Measurements from ENCODE around the gene GLIS2.

Gene GLIS2

DNA sequence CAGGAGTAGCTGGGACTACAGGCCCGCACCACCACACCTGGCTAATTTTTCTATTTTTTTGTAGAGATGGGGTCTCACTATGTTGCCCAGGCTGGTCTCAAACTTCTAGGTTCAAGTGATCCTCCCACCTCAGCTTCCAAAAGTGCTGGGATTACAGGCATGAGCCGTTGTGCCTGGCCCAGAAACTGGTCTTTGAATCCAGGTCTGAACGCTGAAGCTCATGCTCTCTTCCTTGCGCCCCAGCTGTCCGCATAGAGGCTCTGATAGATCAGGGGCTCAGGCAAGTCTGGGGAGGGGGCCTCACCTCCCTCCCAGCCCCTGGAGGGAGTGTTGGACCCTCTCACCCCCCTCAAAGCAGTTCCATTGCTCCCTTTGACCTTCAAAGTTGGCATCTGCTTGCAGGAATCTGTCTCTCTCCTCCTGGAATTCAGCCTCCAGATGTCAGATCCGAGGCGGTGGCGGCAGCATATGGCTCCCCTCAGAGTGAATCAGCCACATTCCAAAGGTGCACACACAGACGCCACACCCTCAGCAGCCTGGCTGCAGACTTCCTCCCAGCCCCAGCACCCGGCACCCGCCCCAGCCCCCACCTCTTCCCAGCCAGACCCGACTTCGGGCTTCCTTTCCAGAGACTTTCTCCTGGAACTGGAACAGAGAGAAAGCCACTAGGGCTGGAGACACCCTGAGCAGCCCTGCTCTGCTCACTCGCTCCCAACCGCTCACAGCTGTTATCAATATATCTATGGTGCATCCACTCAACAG lies 16.9 kb upstream of the GLIS2 start:
- peak; percentile 96 for DNase-seq

DNA sequence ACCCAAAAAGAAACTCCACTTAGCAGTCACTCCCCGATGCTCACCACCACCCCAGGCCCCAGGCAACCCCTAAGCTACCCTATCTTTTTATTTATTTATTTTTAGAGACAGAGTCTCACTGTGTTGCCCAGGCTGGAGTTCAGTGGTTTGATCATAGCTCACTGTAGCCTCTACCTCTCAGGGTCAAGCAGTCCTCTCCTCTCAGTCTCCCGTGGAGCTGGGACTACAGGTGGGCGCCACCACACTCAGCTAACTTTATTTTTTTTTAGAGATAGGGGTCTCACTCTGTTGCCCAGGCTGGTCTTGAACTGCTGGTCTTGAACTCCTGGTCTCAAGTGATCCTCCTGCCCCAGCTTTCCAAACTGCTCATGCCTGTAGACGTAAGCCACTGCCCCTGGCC lies 14.7 kb upstream of the GLIS2 start:
- no peak for DNase-seq

DNA sequence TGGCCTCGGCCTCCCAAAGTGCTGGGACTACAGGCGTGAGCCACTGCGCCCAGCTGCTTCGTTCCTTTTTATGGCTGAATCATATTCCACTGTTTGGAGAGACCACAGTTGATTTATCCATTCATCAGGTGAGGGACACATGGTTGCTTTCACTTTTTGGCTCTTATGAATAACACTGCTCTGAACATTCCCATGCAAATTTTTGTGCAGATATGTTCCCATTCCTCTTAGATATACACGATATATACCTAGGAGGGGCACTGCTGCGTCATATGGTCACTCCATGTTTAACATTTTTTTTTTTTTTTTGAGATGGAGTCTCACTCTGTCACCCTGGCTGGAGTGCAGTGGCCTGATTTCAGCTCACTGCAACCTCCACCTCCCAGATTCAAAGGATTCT lies 13.9 kb upstream of the GLIS2 start:
- no peak for DNase-seq

DNA sequence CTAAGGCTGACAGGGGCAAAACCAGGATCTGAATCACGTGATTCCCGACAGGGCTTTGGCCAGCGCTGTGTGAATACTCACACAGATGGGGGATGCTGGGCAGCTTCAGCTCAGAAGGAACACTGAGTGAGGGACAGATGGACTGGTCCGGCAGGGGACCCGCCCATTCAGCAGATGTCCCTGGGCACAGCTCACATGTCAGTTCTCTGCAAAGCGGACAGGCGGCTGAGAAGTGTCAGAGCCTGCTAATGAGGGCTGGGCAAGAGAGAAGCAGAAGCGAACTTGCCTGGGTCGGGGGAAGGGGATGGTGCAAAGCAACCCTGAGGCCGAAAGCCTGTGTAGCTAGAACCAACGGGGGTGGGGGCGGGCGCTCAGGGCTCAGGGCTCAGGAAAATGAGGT lies 11.9 kb upstream of the GLIS2 start:
- no peak for DNase-seq

DNA sequence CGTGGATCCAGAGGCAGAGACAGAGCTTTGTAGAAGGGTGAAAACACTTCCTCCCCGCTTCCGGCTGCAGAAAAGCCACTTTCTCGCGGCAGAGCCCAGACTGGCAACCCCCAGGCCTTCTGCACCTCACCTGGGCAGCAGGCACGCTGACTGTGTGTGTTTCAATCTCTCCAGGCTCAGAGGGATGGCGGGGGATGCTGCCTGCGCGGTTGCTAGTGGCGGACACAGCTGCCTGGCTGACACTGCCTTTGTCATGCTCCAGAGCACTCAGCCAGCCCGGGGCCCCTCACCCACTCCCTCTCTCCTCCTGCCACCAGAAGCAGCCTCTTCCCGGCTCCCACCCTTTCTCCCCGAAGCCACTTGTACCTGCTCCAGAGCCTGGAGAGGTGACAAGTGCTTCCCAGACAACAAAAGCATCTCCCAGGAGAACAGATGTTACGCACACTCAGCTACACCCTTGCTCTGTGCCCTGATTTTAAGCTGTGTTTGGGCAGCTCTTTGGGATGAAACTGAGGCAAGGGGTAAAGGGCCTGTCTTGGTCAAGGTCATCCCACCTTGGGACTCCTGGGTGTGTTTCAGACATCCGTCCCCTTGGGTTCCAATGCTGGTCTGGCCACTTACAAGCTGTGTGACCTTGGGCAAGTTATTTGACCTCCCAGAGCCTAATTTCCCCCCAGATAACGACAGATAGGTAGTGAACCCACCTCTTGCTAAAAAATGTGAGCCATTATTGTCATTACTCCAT lies 9.2 kb upstream of the GLIS2 start:
- no peak for DNase-seq

DNA sequence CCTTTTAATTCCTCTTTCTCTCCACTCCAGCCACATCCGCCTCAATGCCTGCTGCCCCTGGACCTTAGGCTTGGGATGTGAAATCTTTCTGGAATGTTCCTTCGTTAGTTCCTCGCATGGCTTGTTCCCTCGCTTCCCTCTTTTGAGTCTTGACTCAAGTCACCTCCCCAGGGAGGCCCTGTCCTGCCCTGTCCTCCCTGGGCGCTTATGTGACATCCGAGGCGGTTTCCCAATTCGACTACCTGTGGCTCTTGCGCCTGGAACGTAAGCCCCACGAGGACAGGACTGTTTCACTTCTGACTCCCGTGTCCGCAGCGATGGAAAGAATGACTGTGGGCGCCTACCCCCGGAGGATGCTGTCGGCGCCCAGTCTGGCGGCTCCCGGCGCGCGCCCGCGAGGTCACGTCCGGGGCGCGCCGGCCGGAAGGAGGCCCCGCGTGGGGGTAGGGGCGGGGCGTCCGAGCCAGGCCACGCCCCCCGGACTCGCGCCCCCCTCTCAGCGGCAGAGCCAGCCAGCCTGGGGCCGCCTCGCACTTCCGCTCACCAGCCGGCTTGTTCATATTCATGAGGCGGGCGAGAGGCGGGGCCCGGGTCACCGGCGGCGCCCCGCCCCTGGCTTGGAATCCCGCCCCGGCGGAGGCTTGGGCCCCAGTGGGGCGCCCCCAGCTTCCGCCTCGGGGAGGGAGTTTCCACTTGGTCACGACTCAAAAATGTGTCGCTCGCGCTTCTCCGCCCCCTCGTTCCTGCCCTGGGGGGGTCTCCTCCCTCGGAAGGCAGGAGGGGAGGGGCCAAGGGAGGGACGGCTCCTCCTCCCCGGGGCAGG lies 8.4 kb upstream of the GLIS2 start:
- peak; percentile 97 for DNase-seq

DNA sequence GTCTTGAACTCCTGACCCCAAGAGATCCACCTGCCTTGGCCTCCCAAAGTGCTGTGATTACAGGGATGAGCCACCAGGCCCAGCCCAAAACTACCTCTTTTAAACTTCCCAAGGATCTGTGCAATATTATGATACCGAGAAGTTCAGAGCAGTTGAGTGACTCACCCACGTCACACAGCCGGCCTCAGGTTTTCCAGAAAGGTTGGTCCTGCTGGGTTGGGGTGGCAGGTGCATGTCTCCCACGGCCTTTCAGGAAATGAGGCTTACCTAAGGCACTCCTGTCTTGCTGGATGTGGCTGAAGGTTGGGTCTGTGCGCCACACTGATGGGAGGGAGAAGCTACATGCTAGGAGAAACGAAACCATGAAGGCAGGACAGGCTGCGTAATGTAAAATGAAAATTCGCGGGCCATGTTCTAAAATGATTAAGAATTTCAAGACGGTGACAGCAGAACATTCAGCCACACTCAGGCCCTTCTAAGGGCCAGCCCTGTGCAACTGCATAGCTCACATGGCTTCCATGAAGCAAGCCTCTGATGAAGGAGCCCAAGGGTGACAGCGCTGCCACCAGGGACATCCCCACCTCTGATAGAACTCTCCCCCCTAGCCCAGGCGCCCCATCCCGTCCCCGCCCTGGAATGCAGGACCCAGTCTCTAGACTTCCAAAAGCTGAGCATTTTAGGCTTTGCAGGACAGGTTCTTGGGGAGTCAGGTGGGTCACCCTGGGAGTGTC lies 6.6 kb upstream of the GLIS2 start:
- no peak for DNase-seq

DNA sequence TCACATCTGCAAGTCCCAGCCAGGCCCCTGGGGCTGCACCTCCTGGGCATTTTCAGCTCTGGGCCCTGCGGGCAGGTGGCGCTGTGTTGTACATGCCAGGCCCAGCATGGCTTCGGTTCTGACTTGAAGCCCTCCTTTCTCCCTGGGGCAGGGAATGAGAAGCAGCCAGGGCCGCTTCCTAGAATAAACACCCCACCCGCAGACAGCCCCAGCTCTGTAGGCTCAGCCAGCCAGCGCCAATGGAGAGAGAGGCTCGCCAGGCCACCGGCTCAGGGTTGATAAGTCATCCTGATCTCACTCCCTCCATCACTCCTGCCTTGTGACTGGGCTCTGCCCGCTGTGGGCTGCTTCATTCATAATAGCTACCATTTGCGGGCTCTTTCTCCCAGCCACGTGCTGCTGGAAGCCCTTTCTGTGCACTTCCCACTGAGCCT lies 6.0 kb upstream of the GLIS2 start:
- DNase-seq: peak; percentile 51

DNA sequence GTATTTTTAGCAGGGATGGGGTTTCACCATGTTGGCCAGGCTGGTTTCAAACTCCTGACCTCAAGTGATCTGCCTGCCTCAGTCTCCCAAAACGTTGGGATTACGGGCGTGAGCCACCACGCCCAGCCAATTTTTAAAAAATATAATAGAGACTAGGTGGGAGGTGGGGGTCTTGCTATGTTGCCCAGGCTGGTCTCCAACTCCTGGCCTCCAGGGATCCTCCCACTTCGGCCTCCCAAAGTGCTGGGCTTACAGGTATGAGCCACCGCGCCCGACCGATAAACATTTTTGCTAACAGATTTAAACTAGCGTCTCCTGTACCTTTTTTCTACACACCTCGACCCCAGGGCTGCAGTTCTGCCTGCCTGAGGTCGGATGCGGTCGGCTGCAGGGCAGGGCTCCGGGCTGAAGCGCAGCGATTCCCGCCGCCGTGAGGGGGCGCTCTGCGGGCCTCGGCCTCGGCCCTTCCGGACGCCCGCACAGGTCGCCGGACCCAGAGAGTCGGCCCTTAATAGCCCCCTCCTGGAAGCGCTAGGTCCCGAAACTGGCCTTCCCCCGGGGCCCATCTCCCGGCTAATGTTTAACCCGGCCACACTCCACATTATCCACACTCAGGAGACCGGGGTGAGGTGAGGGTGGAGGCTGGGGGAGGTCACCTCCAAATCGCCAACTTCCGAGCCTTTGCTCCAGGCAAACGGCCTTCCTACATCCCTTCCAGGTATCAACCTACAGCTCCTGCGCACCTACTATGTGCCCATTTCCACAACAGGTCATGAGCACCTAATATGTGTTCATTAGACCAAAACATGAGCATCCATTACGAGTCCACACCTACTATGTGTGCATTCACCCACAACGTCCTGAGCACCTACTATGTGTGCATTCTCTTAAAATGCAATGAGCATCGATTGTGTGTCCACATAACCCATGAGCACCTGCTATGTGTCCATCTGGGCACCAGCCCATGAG lies 2.0 kb upstream of the GLIS2 start:
- peak; percentile 17 for DNase-seq

DNA sequence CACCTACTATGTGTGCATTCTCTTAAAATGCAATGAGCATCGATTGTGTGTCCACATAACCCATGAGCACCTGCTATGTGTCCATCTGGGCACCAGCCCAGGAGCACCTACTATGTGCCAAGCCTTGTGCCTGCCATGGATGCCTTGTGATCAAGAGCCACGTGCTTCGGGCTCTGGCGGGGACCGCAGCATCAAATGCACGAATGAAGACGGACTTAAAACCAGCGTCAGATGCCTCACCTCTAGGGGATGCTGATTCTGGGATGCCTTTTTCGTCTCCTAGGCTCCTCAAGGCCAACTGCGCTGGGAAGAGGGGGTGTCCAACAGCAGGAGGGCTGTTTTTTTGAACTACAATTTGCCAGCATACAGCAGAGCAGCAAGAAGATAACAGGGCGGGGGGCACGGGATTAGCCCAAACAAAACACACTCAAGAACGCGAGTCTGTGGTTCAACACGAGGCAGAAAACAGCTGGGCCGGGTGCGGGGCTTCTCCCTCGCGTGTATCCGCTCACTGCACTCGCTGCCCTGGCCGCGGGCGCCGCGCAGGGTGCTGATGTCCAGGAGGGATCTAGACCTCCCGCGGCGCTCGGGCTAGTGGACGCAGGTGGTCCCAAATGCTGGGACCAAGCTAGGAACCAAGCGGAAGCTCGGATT lies 1.2 kb upstream of the GLIS2 start:
- DNase-seq: peak; percentile 57

DNA sequence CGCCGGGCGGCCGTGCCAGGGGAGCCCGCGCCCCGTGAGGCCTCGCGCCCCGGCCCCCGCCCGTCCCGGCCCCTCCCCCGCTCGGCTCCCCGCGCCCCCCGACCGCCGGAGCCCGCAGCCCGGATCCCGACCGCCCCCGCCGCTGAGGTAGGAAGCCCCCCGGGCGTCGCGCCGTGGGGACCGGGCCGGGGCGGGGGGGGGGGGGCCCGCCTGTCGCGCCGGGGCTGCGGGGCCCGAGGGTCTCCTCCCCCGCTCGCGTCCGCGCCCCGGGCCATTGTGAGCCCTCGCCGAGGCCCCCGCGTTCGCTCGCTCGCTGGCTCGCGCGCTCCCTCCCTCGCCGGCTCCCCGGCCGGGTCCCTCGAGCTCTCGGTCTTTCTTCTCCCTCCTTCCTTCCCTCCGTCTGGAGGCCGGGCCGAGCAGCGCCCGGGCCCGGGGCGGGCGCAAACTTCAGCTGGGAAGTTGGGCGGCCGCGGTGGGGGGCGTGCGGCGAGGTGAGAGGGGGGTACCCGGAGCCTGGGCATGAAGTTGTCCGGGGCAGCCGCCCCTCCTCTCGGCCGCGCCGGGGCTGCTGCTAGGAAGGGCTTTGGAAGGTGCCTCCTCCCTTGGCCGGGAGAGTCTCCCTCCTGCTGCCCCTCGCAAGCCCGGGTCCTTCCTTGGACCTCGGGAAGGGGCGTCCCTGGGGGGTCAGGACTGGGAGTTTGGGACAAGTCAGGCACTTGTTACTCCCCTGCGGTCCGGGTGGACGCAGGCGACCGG lies 419 bp downstream of the GLIS2 start:
- DNase-seq: peak; percentile 37

DNA sequence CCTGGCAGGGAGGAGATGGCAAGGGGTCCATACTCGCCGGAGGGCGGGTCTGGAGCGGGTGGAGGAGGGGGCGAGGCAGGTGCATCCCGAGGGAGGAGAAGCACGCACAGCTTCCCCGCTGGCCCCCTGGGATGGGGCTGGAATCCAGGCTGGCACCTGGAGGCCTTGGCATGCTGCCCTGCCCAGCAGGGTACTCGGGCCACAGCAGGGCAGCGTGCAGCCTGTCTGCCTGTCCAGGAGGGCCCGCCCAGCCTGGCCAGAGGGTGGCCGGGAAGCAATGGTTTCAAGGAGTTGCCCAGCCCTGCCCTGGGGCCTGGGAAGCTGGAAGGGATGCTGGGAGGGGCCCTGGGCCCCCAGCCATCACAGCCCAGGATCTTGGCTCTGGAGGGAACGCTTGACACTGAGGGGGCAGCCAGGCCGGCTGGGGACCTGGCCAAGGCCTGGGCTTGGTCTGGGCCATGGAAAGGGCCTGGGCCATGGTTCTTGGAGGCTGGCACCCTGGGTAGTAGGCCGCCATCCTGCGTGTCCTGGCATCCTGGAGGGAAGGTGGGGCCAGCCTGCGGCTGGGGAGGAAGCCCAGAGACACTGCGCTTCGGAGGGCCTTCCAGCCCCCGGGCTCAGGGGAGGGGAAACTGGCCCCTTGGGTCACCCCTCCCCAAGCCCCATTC lies 1.1 kb downstream of the GLIS2 start:
- DNase-seq: no peak

DNA sequence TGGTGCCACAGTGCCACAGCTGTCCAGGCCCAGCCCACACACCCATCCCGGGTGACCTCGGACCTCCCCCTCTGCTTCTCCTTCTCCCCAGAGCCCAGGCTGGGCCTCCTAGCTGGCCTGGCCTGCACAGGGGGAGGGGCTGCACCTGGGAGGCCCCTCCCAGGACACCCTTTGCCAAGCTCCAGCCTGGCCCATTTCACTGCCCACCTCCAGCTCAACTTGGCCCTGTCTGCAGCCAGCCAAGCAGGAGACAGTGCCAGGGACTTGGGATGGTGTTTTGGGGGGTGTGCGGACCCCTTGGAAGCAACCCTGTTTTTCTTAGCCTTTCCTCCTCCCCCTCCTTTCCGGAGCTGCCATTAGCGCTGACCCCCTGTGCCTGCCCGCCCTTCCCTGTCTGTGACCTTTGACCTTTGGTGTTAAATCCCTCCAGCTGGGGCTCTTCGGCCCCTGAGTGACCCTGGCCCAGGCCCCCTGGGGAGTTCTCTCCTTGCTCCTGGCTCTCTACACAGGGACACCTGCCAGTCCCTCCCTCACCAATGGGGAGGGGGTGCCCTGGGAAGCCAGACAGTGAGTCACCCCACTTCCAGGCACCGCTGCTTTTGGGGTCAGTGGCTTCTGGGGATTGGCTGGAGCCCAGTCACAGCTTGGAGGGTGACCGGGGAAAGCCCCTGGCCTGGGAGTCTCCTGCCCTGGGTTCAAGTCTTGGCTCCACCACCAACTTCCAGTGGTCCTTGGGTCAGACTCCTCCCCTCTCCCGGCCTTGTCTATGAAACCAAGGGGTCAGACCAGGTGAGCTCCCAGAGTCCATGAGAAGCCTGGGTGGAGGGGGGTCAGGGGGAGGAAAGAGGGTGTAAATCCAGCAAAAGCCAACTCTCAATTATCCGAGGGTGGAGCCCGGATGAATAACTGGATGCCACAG lies 1.9 kb downstream of the GLIS2 start:
- DNase-seq: peak; percentile 23

DNA sequence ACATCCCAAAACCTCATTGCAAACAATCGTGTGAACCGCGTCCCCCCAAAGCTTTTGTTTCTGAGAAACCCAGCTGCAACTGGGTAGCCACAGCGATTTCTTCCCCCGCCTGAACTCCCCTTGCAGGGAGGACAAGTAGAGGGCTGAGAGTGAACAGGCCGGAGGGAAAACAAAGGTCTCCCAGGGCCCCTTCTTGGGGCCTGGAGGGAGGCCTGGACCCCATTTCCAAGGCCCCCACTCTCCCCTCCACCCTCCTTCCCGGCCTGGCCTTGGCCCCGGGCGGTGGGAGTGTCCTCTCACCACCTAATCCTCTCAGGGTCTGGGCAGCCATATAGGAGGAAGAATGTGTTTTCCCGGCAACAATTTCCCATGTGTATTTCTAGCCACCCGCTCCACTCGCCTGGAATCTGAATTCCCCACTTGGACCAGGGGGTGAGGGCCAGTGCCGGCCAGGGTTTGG lies 2.6 kb downstream of the GLIS2 start:
- no peak for DNase-seq

DNA sequence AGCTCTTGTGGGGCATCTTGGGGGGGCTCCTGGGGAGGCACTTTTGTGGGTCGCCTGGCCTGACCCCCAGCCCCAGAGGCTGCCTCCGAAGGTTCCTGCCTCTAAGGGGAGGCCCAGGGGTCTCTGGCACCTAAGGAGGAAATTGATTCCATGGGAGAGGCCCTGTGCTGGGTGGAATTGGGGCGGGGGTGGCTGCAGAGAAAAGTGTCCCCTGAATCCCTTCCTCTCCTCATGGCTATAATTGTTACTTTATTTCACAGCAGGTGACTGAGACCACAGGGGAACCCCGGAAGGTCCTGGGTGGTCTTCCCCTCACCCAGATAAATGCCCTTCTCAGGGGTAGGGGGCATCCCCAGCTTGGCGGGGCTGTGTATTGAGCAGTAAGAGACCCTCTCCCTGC lies 3.1 kb downstream of the GLIS2 start:
- no peak for DNase-seq

DNA sequence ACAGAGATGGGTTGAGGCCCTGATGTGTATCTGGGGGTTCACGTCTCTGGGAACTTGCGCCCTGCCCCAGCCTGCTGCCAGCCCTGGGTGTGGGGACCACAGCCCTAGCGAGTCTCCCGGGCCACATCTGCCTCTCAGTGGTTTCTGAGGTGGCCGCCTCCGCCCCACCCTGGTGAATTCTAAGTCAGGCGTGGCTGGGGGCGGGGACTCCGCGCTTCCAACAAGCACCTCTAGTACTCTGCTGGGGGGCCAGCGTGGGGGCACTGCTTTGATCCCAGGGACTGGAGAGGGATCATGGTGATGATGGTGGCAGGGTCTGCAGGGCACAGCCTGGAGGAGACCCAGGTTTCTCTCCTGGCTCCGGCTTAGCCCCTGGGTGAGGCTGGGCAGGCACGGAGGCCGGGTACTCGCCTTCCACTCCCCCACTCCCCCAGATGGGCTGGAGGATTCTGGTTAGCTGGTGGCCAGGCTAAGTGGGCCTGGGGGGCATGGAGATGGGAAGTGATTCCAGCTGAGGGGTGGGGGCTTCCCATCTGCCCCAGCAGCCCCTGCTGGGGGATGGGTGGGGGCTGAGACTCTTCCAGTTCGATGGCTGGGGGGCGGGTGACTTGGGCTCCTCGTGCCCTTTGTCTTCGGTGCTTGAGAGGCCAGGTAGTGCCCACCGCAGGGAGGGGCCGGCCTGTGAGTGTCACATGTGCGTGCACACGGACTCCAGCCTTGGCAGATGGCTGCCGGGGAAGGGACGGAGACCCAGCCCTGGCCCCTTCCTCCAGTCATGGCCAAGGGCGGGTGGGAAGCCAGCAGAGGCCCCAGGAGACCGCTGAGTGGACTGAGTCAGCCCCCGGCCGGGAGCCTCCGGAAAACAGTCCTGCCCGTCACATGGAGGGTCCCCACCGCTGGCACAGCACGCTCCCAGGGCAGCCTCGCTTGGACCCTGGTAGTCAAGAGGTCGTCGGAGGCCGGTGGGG lies 3.9 kb downstream of the GLIS2 start:
- peak; percentile 34 for DNase-seq

DNA sequence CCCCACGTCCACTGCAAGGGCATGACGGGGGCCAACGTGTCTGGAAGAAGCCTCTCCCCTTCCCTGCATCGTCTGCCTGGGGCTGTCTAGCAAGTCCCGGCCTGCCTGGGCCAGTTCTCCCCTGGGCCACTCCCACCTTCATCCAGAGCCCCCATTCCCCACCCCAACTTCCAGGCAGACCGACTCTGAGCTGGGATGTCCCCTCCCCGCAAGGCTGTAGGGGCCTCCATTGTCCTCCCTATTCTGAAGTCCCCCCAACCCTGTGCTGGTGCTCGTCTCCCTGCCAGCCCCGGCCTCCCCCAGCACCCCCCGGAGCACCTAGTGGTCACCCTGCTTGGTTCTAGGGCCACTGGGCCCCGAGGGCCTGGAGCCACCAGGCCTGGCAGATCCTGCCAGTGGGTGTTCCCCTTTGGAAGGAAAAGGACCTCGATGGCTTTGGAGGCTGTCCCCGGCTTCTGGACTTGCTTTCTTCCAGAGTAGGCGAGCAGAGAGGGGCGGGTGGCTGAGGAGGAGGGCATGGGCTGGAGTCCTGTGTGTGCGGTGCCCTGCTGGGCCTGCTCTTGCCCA lies 4.8 kb downstream of the GLIS2 start:
- DNase-seq: no peak
